HepG2 (cell line): ENCODE data around the gene SH3PXD2A. TPM values are rescaled to one million over a fixed set of nuclear protein-coding genes. Genes with fewer than 3 reads are reported as not detected.
A peak's percentile ranks its signal among the peaks of the same experiment; 100 is the strongest.

ENCODE experiments used
- ATAC-seq: fragments of 200-7000 bp; cut with Tn5 transposase; 3 replicates; pipeline ENCODE4 v1.9.1; 2020; ENCODE audit warnings: mild to moderate bottlenecking, moderate library complexity
- BruUV-seq: library from RNA; stranded (reverse); fragments of 400-500 nt; replicated peaks from 2 replicates; lab custom pipeline; 2021; lab: Mats Ljungman, UMichigan
- CTCF ChIA-PET: fragments of 300-600 bp; formaldehyde crosslinking; extraction: SDS; loops from one replicate; lab custom pipeline; 2021; ENCODE audit warnings: low total read pairs, inconsistent platforms, low intra/inter-chr PET ratio; lab: Yijun Ruan, JAX
- POLR2A ChIA-PET: fragments of 350-600 bp; sonication (Branson Sonifier 250); formaldehyde crosslinking; loops from one replicate; lab custom pipeline; 2020; ENCODE audit warnings: antibody characterized with exemption, inconsistent platforms; lab: Yijun Ruan, JAX
- DNase-seq: peaks from one replicate; pipeline ENCODE4 v3.0.0-alpha.2; 2015; ENCODE audit warnings: low spot score
- FAIRE-seq: peaks from 3 replicates; lab custom pipeline; 2011; peaks lifted over from hg19 to GRCh38; lab: Jason Lieb, UNC
- H2AFZ ChIP-seq: one replicate; pipeline ENCODE4 v1.6.1; 2011; ENCODE audit warnings: low read length, inconsistent platforms
- H3K27ac ChIP-seq: fragments of 300-600 bp; 3 replicates; pipeline ENCODE4 v1.8.0; 2011; ENCODE audit warnings: mixed run types, mild to moderate bottlenecking, mixed read lengths, low read length, inconsistent platforms; ENCODE audit not compliant: insufficient read depth; ENCODE audit errors: extremely low read length
- H3K27me3 ChIP-seq, 2 experiments: fragments of 200-600 bp in 1 of 2; 2 replicates in 1 of 2; 3 replicates in 1 of 2; pipeline versions ENCODE4 v1.6.0 to v1.8.0; 2011; ENCODE audit warnings: low read length in 2 of 2, mild to moderate bottlenecking in 2 of 2, moderate library complexity in 2 of 2, inconsistent platforms in 1 of 2; ENCODE audit not compliant: insufficient read depth in 2 of 2, control insufficient read depth in 1 of 2
- H3K36me3 ChIP-seq, 2 experiments: fragments of 200-600 bp in 1 of 2; replicated peaks in 1 of 2; 2 replicates in 1 of 2; 3 replicates in 1 of 2; pipeline versions ENCODE4 v1.5.1 to v1.8.0; 2011; ENCODE audit warnings: low read length in 2 of 2, inconsistent platforms in 1 of 2; ENCODE audit not compliant: insufficient read depth in 2 of 2, control insufficient read depth in 1 of 2
- H3K4me1 ChIP-seq: 2 replicates; pipeline ENCODE4 v1.5.1; 2012; ENCODE audit warnings: low read length, inconsistent platforms; ENCODE audit not compliant: insufficient read depth
- H3K4me2 ChIP-seq: 2 replicates; pipeline ENCODE4 v1.6.0; 2011; ENCODE audit warnings: low read depth, low read length, inconsistent platforms
- H3K4me3 ChIP-seq, 3 experiments: fragments of 200-600 bp in 1 of 3; sonication (generic), shearing (Covaris generic) in 1 of 3; replicated peaks in 1 of 3; 2 replicates each; pipeline ENCODE4 v1.5.1; 2011 to 2016; ENCODE audit warnings: low read length in 3 of 3, inconsistent platforms in 2 of 3, low read depth in 2 of 3, mild to moderate bottlenecking in 2 of 3, control low read depth in 1 of 3, mixed read lengths in 1 of 3; ENCODE audit not compliant: insufficient read depth in 1 of 3
- H3K79me2 ChIP-seq: one replicate; pipeline ENCODE4 v1.6.1; 2011; ENCODE audit warnings: low read length, inconsistent platforms; ENCODE audit not compliant: insufficient read depth
- H3K9ac ChIP-seq: 2 replicates; pipeline ENCODE4 v1.6.0; 2011; ENCODE audit warnings: mild to moderate bottlenecking, low read depth, low read length, inconsistent platforms; ENCODE audit not compliant: insufficient read depth
- H3K9me3 ChIP-seq: 2 replicates; pipeline ENCODE4 v1.5.1; 2012; ENCODE audit warnings: mild to moderate bottlenecking, low read length
- H4K20me1 ChIP-seq: 2 replicates; pipeline ENCODE4 v1.6.0; 2011; ENCODE audit warnings: inconsistent platforms, mild to moderate bottlenecking, low read length, moderate library complexity; ENCODE audit not compliant: insufficient read depth
- GRHL1 ChIP-seq: sonication (generic); formaldehyde crosslinking; conservative IDR thresholded peaks from 2 replicates; pipeline ENCODE4 v1.8.0; 2022; ENCODE audit warnings: missing genetic modification reagents
- POLR2A ChIP-seq, 2 experiments: IDR thresholded peaks; 2 replicates each; pipeline ENCODE4 v1.6.1; 2011; ENCODE audit warnings: low read depth in 2 of 2, low read length in 2 of 2, mild to moderate bottlenecking in 1 of 2, moderate library complexity in 1 of 2; ENCODE audit not compliant: insufficient read depth in 1 of 2
- TBX2 ChIP-seq: sonication (generic); formaldehyde crosslinking; IDR thresholded peaks from 2 replicates; pipeline ENCODE4 v1.5.0; 2020; ENCODE audit warnings: missing genetic modification reagents, mild to moderate bottlenecking, borderline replicate concordance
- ZNF850 ChIP-seq: sonication (generic); formaldehyde crosslinking; conservative IDR thresholded peaks from 2 replicates; pipeline ENCODE4 v1.9.0; 2021; ENCODE audit warnings: mild to moderate bottlenecking, missing genetic modification reagents
- WGBS: methylation state at CpG from one replicate; pipeline ENCODE4 v1.1.6; 2017; ENCODE audit warnings: low lambda C conversion rate; 5-methylcytosine and 5-hydroxymethylcytosine counted together
- in situ Hi-C: cut with HindIII; loops from 2 replicates; pipeline ENCODE4 v1.10.0; 2017; ENCODE audit warnings: low pct_unique_long_range_greater_than_20kb; ENCODE audit not compliant: extremely low pct_ligation_motif_present
- intact Hi-C: fragments of 100-400 bp; cut with micrococcal nuclease; formaldehyde crosslinking; loops from one replicate; pipeline ENCODE4 v1.10.0; 2022; ENCODE audit not compliant: unreplicated experiment
- polyA plus RNA-seq, 8 experiments: library from polyadenylated mRNA; depleted of rRNA in 3 of 8; stranded (reverse) in 7 of 8; unstranded in 1 of 8; fragments of >200 nt; fragmentation: Illumina TruSeq in 4 of 8; extraction: Trizol in 4 of 8; gene quantifications; 2 replicates each; pipeline versions ENCODE4 v1.2.1 to v1.2.3, GENCODE V29; 2011 to 2016; ENCODE audit warnings: low read depth in 4 of 8, missing spikeins in 1 of 8, mixed read lengths in 1 of 8; ENCODE audit not compliant: insufficient read depth in 1 of 8
- total RNA-seq, 5 experiments: library from RNA; depleted of rRNA; stranded (reverse); fragments of >200 nt; fragmentation: Illumina TruSeq; extraction: Trizol; gene quantifications; 2 replicates each; pipeline ENCODE4 v1.2.3, GENCODE V29; 2016; ENCODE audit warnings: low read depth in 1 of 5

Gene SH3PXD2A
- total and polyA plus RNA-seq, 2 of the 13 experiments (the other 11 are each of a cell fraction or from before 2014, with no cell fraction given), result 11.1 to 11.3 TPM

- TF ChIP-seq GRHL1 (CRISPR knock-in tag), result no peak
Measured at GRCh38 chr10:103790580-103790979, 64.8 kb downstream of the SH3PXD2A start (continued).

DNA sequence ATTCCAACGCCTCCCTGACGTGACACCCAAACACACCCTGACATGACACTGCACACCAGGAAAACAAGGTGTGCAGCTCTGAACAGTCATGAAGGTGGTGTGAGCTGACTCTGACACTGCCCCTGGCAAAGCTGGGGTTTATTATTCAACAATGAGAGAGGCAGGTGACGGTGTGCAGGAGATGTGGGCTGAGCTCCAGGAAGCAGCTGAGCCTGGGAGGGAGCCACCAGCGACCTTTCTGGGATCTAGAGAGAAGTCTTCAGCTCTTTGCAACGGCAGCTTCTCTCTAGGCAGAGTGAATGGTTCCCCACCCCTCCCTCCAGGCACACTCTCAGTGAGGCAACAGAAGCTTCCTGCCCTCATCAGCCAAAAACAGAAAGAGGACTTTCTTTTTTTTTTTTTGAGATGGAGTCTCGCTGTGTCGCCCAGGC is 65.6 kb downstream of the SH3PXD2A start:
- Histone ChIP-seq H3K4me2 (no peak overlapping the region), H3K4me1 (peaks cover 81% of the 10 kb centered on the region), H2AFZ (no peak overlapping the region), H4K20me1 (no peaks in the 10 kb centered on the region), H3K9ac (no peak overlapping the region), H3K79me2 (peaks cover 24% of the 10 kb centered on the region)
- DNase-seq (no peak), FAIRE-seq (no peak)
- in situ Hi-C loops, result loop anchor here (5.0 kb wide), 2 partner anchors 68 to 72 kb away; partner anchors contain the start of gene SH3PXD2A
- 94% methylated on average over 6 of the region's 7 CpGs for WGBS
- no peak for TF ChIP-seq ZNF850 (CRISPR knock-in tag)
- TF ChIP-seq, all 625 proteins: peak for 0
- ChIA-PET CTCF (no interaction called here), POLR2A (interaction anchor here (0.8 kb wide), 1 partner anchor 64 kb away, joined by 4 read pairs; no protein-coding TSS in a partner anchor)
- H3K4me3 ChIP-seq, result no peak overlapping the region
- no peak for ATAC-seq
- intact Hi-C loops, result loop anchor here (5.0 kb wide), 1 partner anchor 72 kb away; no protein-coding TSS in a partner anchor
- H3K27me3 ChIP-seq, result no peaks in the 10 kb centered on the region
- H3K27ac ChIP-seq, result peak overlapping the region; percentile 27
- H3K9me3 ChIP-seq, result no peaks in the 10 kb centered on the region
- no TSS peak for BruUV-seq
- peaks cover 17 to 48% of the 10 kb centered on the region in 2 experiments; a peak in 4 of 5 replicates for H3K36me3 ChIP-seq

- Histone ChIP-seq H3K27ac (no peak overlapping the region), H3K36me3 (peaks cover 17 to 48% of the 10 kb centered on the region in 2 experiments; a peak in 4 of 5 replicates), H3K9me3 (no peaks in the 10 kb centered on the region), H3K4me3 (no peak overlapping the region), H3K4me2 (no peak overlapping the region), H4K20me1 (no peaks in the 10 kb centered on the region), H3K9ac (no peak overlapping the region), H3K27me3 (no peaks in the 10 kb centered on the region), H3K4me1 (peaks cover 81% of the 10 kb centered on the region), H2AFZ (no peak overlapping the region), H3K79me2 (peaks cover 24% of the 10 kb centered on the region)
- FAIRE-seq (no peak), ATAC-seq (no peak), DNase-seq (no peak)
- in situ Hi-C loops, result no loop called here
- intact Hi-C loops, result no loop called here
- POLR2A ChIA-PET, result no interaction called here
- 93% methylated on average over 3 of the region's 6 CpGs for WGBS
- CTCF ChIA-PET, result no interaction called here
- no peak for TF ChIP-seq TBX2 (CRISPR knock-in tag)
- 0 out of 4 replicates have a peak, but pooled peaks of 1 of the 2 experiments have one; percentile 28 for TF ChIP-seq POLR2A (IDR thresholded peaks at IDR 0.05; ENCODE audit: insufficient read depth in 1 of 2, low read depth in 2 of 2, low read length in 2 of 2)
- BruUV-seq, result no TSS peak
Measured at GRCh38 chr10:103789161-103789560, 66.2 kb downstream of the SH3PXD2A start.
